CD4-positive, alpha-beta T cell treated with Interleukin-2 at 100 ng/mL for 4 hours (primary cell): ENCODE measurements around the gene NME5.
"Not testable (repeated sequence)": the region's sequence is repeated elsewhere in the genome, so short reads cannot be mapped to it uniquely, and the experiment has no call there.

Experiments
- DNase-seq: peaks from one replicate; pipeline ENCODE4 v3.0.0-alpha.2; 2020; ENCODE audit warnings: low spot score

NME5 gene

GRCh38 chr5:138078006-138078643, 61.1 kb downstream of the NME5 start:
- no peak for DNase-seq

GRCh38 chr5:138077064-138077696, 62.0 kb downstream of the NME5 start:
- peak; percentile 45 for DNase-seq

- DNase-seq, result not testable (repeated sequence)
These were observed 69.2 kb downstream of the NME5 start for GRCh38 chr5:138070026-138070425.

- DNase-seq, result peak; percentile 70
These were observed 70.3 kb downstream of the NME5 start for GRCh38 chr5:138068742-138069600.

- DNase-seq, result no peak
These were observed 71.3 kb downstream of the NME5 start for GRCh38 chr5:138067945-138068344.
